Uterus (tissue), 4 donors: ENCODE data around the gene UBAP1L. TPM values are rescaled to one million over a fixed set of nuclear protein-coding genes. Genes with fewer than 3 reads are reported as not detected.
"Not testable (repeated sequence)": the region's sequence is repeated elsewhere in the genome, so short reads cannot be mapped to it uniquely, and the experiment has no call there.

Experiments
- DNase-seq, 2 donors: peaks; one replicate each; pipeline ENCODE4 v3.0.0-alpha.2; 2019 to 2020
- H3K27ac ChIP-seq, 2 donors: fragments of 200-600 bp; sonication (generic); 1 replicate in 1 of 2; 2 replicates in 1 of 2; pipeline ENCODE4 v1.5.1; 2016 to 2018
- H3K27me3 ChIP-seq, 2 donors: fragments of 200-600 bp; sonication (generic); one replicate each; pipeline ENCODE4 v1.5.1; 2018 to 2019; ENCODE audit warnings: control low read depth in 1 of 2
- H3K36me3 ChIP-seq, 2 donors: fragments of 200-600 bp; sonication (generic); one replicate each; pipeline ENCODE4 v1.5.1; 2019; ENCODE audit warnings: control low read depth in 1 of 2
- H3K4me1 ChIP-seq, 2 donors: fragments of 200-600 bp; sonication (generic); one replicate each; pipeline ENCODE4 v1.5.1; 2018 to 2019; ENCODE audit warnings: control low read depth in 1 of 2
- H3K4me3 ChIP-seq, 2 donors: fragments of 200-600 bp; sonication (generic); 1 replicate in 1 of 2; 2 replicates in 1 of 2; pipeline ENCODE4 v1.5.1; 2018 to 2019; ENCODE audit warnings: mild to moderate bottlenecking in 1 of 2
- H3K9me3 ChIP-seq, 2 donors: fragments of 200-600 bp; sonication (generic); one replicate each; pipeline ENCODE4 v1.5.1; 2019; ENCODE audit warnings: control low read depth in 1 of 2
- CTCF ChIP-seq, 4 experiments: fragments of 200-600 bp in 2 of 4; fragments of 450-650 bp in 2 of 4; sonication (generic) in 2 of 4; IDR thresholded peaks; one replicate each; pipeline ENCODE4 v1.5.1; 2016 to 2019; ENCODE audit warnings: antibody characterized with exemption in 4 of 4, mild to moderate bottlenecking in 2 of 4, moderate library complexity in 1 of 4
- POLR2A ChIP-seq, 2 donors: fragments of 450-650 bp; IDR thresholded peaks; one replicate each; pipeline ENCODE4 v1.6.1; 2016; ENCODE audit warnings: antibody characterized with exemption in 2 of 2, mild to moderate bottlenecking in 1 of 2, moderate library complexity in 1 of 2
- intact Hi-C: fragments of 100-400 bp; cut with DNase I; formaldehyde crosslinking; loops from one replicate; pipeline ENCODE4 v1.15.1; 2023; ENCODE audit warnings: low total_unique reads
- total RNA-seq, 4 donors: library from RNA; depleted of rRNA in 3 of 4; stranded (reverse); fragments of >200 nt in 3 of 4; gene quantifications; one replicate each; pipeline versions ENCODE4 v1.1.0 to v1.2.4, GENCODE V29; 2014 to 2023
- donor health status: DM: yes; HTN: yes; CAD: no.

Gene UBAP1L
- total RNA-seq, 4 donors from 2014 or later, result 0.77 to 16.0 (median 3.8) TPM

DNA sequence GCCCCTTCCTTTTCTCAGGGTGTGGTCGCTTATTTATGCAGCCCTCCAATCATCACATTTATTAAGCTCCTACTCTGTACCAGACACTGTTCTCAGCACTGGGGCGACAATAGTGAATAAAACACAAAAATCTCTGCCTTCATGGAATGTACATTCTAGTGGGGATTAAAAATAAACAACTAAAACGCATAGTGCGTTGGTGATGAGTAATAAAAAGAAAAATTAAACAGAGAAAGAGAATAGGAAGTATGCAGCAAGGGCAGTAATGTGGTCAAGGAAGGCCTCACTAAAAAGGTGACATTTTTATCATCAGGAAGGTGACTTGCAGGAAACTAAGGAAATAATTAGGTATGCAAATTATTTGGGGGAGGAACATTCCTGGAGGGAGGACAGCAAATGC lies 64.7 kb downstream of the UBAP1L start:
- H3K27ac ChIP-seq, result peak overlapping the region in 1 of 2 donors; percentile 1
- intact Hi-C loops, result loop anchor here (5.0 kb wide), 1 partner anchor 52 kb away; no protein-coding TSS in a partner anchor

GRCh38 chr15:65049418-65049840 lies 65.6 kb downstream of the UBAP1L start:
- Histone ChIP-seq H3K4me3 (no peak overlapping the region), H3K27me3 (no peaks in the 10 kb centered on the region), H3K36me3 (no peaks in the 10 kb centered on the region), H3K27ac (peak overlapping the region in 1 of 2 donors; percentile 1), H3K4me1 (peaks cover 0 to 11% of the 10 kb centered on the region in 2 donors), H3K9me3 (no peaks in the 10 kb centered on the region)
- DNase-seq, result peak; percentile 84 to 90
- TF ChIP-seq CTCF (IDR thresholded peaks at IDR 0.05) (no peak), POLR2A (IDR thresholded peaks at IDR 0.05) (no peak)
- intact Hi-C loops, result no loop called here

More for the DNA sequence above, 64.7 kb downstream of the UBAP1L start:
- Histone ChIP-seq H3K9me3 (no peaks in the 10 kb centered on the region), H3K36me3 (no peaks in the 10 kb centered on the region), H3K4me1 (peaks cover 3 to 20% of the 10 kb centered on the region in 2 donors), H3K4me3 (no peak overlapping the region), H3K27me3 (no peaks in the 10 kb centered on the region)
- no peak for TF ChIP-seq POLR2A (IDR thresholded peaks at IDR 0.05)
- no peak for TF ChIP-seq CTCF (IDR thresholded peaks at IDR 0.05)
- no peak for DNase-seq

- Histone ChIP-seq H3K36me3 (no peaks in the 10 kb centered on the region), H3K27me3 (no peaks in the 10 kb centered on the region), H3K4me3 (no peak overlapping the region), H3K27ac (no peak overlapping the region), H3K4me1 (peaks cover 0 to 10% of the 10 kb centered on the region in 2 donors), H3K9me3 (no peaks in the 10 kb centered on the region)
- no peak for DNase-seq
- TF ChIP-seq CTCF (IDR thresholded peaks at IDR 0.05), result no peak
- intact Hi-C loops, result no loop called here
These were observed 66.8 kb downstream of the UBAP1L start for GRCh38 chr15:65048241-65048640.

DNA sequence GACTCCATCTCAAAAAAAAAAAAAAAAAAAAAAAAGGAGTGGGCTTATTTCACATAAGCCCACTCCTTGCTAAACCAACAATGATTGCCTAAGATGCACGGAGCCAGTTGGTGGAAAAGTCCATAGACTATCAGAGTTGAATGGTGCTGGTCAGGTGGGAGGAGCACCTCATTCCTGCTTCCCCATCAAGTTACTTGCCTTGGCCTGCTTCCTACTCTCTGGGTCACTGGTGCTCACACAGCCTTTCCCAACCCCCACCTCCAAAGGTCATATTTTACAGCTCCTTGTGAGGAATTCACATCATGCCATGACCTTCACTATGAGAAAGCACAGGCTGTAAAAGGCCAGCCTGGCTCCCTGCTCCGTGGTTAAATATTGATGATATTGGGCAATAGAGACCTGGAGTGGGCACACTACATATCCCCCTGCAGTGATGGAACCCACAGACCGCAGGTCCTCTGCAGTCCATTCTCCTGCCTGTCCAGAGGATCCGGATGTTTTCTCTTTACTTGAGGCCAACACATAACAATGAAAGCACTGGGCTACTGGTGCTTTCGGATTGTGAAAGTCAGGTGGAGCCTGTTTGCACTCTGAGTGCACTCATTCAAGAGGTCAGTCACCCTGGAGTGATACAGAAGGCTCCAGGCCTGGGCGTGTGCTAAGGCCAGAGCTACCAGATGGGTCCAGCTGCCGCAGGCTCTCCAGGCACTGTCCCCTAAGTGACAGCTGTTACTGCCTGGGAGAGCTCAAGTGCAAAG lies 70.1 kb downstream of the UBAP1L start, which contains the start of gene SLC51B:
Gene SLC51B, plus strand, starts transcription at position 664 of the 758 bp plus-strand sequence. CDS start 4,618 bp downstream, outside the sequence.
- Histone ChIP-seq H3K27ac (no peak within 1 kb of the TSS), H3K27me3 (no peaks in the 10 kb centered on the region), H3K36me3 (no peaks in the 10 kb centered on the region), H3K4me1 (peaks cover 0 to 10% of the 10 kb centered on the region in 2 donors), H3K9me3 (no peaks in the 10 kb centered on the region), H3K4me3 (no peak within 1 kb of the TSS)
- DNase-seq, result no peak
- intact Hi-C loops, result no loop called here
- no peak for TF ChIP-seq POLR2A (IDR thresholded peaks at IDR 0.05)
- TF ChIP-seq CTCF (IDR thresholded peaks at IDR 0.05), result no peak

DNA sequence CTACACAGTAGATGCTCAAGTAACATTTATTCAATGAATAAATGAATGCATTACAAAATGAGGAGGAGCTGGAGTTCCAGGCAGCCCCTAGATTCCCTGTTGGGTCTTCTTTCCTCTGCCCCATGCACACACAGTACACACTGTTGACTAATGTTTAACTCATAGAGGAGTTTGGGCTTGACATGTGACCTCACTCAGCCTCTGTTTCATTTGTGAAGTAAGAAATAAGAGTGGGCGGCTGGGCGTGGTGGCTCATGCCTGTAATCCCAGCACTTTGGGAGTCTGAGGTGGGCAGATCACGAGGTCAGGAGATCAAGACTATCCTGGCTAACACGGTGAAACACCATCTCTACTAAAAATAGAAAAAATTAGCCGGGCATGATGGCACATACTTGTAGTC lies 70.8 kb downstream of the UBAP1L start:
- H3K4me3 ChIP-seq, intact Hi-C loops, H3K36me3 ChIP-seq, DNase-seq, H3K27ac ChIP-seq, H3K9me3 ChIP-seq, H3K27me3 ChIP-seq, H3K4me1 ChIP-seq: not testable (repeated sequence)
